ENCODE measurements around the gene TRPV4.

Gene TRPV4

DNA sequence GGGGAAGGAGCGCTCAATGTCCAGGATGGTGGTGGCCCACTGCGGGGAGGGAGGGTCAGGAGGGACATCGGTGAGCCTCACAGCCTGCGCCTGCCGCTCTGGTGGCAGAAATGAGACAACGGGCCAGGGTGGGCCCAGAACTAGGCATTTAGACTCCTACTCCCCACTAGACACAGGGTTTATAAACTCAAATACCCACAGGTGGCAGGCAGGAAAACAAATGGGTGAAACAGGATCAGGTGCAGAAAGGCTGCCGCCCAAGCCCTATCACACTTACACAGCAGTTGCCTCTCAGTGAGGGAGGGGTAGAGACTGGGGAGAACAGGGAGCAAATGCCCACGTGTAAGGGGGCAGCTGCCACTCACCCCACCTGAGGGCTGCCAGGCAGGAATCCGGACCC lies 46.4 kb downstream of the TRPV4 start:
- H3K4me3 ChIP-seq (ENCODE audit: low read depth, low read length) = no peak overlapping the region
- TF ChIP-seq POLR2A (IDR thresholded peaks at IDR 0.05; ENCODE audit: extremely low read depth, insufficient read length) (no peak), MYC (IDR thresholded peaks at IDR 0.05; ENCODE audit: low read depth, low read length) (no peak)
- TF ChIP-seq, protein P1, sequence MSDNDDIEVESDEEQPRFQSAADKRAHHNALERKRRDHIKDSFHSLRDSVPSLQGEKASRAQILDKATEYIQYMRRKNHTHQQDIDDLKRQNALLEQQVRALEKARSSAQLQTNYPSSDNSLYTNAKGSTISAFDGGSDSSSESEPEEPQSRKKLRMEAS (IDR thresholded peaks at IDR 0.05; ENCODE audit: low read depth, low read length) = no peak
- DNase-seq (ENCODE audit: low read depth) = no peak

DNA sequence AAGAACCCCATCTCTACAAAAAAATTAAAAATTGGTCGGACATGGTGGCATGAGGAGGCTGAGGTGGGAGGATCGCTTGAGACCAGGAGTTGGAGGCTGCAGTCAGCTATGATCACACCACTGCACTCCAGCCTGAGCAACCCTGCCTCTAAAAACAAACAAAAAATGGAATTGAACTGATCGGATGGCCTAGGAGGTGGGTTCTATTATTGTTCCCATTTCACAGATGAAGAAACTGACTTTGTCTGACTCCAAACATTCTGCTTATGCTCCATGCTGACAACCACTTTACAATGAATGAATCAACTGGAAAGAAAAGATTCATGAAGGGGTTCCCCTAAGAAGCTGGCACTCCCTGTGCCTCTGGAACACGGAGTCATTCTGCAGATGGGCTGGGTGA lies 47.3 kb downstream of the TRPV4 start:
- TF ChIP-seq, protein P2, sequence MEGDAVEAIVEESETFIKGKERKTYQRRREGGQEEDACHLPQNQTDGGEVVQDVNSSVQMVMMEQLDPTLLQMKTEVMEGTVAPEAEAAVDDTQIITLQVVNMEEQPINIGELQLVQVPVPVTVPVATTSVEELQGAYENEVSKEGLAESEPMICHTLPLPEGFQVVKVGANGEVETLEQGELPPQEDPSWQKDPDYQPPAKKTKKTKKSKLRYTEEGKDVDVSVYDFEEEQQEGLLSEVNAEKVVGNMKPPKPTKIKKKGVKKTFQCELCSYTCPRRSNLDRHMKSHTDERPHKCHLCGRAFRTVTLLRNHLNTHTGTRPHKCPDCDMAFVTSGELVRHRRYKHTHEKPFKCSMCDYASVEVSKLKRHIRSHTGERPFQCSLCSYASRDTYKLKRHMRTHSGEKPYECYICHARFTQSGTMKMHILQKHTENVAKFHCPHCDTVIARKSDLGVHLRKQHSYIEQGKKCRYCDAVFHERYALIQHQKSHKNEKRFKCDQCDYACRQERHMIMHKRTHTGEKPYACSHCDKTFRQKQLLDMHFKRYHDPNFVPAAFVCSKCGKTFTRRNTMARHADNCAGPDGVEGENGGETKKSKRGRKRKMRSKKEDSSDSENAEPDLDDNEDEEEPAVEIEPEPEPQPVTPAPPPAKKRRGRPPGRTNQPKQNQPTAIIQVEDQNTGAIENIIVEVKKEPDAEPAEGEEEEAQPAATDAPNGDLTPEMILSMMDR (IDR thresholded peaks at IDR 0.05; ENCODE audit: low read depth, low read length) = no peak
- TF ChIP-seq MYC (IDR thresholded peaks at IDR 0.05; ENCODE audit: low read depth, low read length) (no peak), POLR2A (IDR thresholded peaks at IDR 0.05; ENCODE audit: extremely low read depth, insufficient read length) (no peak)
- TF ChIP-seq, protein P1 (IDR thresholded peaks at IDR 0.05; ENCODE audit: low read depth, low read length) = no peak
- no peak for DNase-seq (ENCODE audit: low read depth)
- H3K4me3 ChIP-seq (ENCODE audit: low read depth, low read length) = no peak overlapping the region

DNA sequence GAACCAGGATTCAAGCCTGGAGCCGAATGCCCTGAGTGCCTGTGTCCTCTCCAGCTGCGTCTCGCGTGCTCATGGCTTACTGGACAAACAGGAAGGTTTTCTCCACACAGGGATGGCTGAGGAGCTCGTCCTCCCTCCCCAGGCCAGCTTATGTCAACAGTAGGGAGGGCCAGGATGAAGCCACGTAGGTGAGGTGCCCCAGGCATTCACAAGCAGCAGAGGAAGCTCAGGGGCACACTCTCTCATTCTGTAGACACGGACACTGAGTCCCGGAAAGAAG lies 49.3 kb downstream of the TRPV4 start:
- DNase-seq (ENCODE audit: low read depth) = no peak
- H3K4me3 ChIP-seq (ENCODE audit: low read depth, low read length) = no peak overlapping the region
- TF ChIP-seq, protein P1 (IDR thresholded peaks at IDR 0.05; ENCODE audit: low read depth, low read length) = no peak
- TF ChIP-seq MYC (IDR thresholded peaks at IDR 0.05; ENCODE audit: low read depth, low read length) = no peak
- TF ChIP-seq POLR2A (IDR thresholded peaks at IDR 0.05; ENCODE audit: extremely low read depth, insufficient read length) = no peak

DNA sequence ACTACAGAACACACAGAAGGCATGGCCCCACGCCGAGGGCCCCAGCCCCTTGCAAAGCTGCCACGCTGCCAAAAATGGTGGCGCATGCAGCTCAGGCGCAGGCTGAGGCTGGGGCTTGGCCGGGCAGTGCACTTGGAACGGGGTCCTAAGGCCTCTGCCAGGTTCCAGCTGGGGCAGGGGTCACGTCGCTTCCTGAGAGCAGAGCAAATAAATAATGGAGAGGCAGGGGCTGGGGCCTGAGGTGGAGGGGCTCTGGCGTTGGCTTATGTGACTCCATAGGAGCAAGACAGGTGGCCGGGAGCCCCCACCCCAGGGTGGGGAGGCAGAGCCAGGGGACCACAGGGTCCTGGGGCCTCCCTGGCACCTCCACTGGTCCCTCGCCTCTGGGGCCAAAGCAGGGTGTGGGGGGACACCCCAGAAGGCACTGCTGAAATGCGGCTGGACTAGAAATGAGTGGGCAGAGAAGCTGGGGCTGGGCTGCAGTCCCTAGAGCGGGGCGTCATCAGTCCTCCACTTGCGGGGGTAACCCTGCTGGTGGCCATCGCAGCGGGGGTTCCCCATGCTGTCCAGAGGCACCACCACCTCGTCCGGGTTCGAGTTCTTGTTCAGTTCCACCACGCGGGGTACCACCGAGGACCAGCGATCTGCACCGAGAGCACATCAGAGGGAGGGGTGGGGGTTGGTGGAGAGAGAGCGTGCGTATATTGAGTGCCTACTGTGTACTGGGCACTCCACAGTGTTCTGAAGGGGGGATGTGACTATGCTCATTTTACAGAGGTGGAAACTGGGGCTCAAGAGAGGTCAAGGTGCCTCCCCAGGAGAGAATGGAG lies 49.8 kb downstream of the TRPV4 start:
- TF ChIP-seq, protein P1 (IDR thresholded peaks at IDR 0.05; ENCODE audit: low read depth, low read length) = no peak
- no peak for TF ChIP-seq POLR2A (IDR thresholded peaks at IDR 0.05; ENCODE audit: extremely low read depth, insufficient read length)
- TF ChIP-seq, protein P2 (IDR thresholded peaks at IDR 0.05; ENCODE audit: low read depth, low read length) = no peak
- TF ChIP-seq MYC (IDR thresholded peaks at IDR 0.05; ENCODE audit: low read depth, low read length) = no peak
- no peak overlapping the region for H3K4me3 ChIP-seq (ENCODE audit: low read depth, low read length)

DNA sequence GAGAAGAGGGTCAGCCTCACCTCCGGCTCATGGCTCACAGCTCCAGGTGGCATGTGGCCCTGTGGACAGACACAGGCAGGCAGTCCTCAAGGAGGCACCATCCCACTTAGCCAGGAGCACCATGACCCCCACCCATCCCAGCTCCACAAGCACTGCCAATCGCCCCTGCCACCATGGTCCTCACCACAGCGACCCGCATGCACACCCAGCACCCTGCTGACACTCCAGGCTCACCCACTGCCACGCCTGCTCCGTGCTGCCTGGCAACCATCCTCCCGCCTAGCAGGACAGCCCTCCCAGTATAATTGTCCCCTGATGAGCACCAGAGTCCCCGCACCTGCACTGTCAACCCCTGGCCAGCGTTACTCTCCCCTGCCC lies 50.9 kb downstream of the TRPV4 start:
- TF ChIP-seq MYC (IDR thresholded peaks at IDR 0.05; ENCODE audit: low read depth, low read length) (no peak), POLR2A (IDR thresholded peaks at IDR 0.05; ENCODE audit: extremely low read depth, insufficient read length) (no peak)
- TF ChIP-seq, protein P1 (IDR thresholded peaks at IDR 0.05; ENCODE audit: low read depth, low read length) = no peak
- TF ChIP-seq, protein P2 (IDR thresholded peaks at IDR 0.05; ENCODE audit: low read depth, low read length) = no peak
- H3K4me3 ChIP-seq (ENCODE audit: low read depth, low read length) = no peak overlapping the region
- DNase-seq (ENCODE audit: low read depth) = no peak

More for the DNA sequence above, 49.8 kb downstream of the TRPV4 start:
- DNase-seq (ENCODE audit: low read depth) = no peak

DNA sequence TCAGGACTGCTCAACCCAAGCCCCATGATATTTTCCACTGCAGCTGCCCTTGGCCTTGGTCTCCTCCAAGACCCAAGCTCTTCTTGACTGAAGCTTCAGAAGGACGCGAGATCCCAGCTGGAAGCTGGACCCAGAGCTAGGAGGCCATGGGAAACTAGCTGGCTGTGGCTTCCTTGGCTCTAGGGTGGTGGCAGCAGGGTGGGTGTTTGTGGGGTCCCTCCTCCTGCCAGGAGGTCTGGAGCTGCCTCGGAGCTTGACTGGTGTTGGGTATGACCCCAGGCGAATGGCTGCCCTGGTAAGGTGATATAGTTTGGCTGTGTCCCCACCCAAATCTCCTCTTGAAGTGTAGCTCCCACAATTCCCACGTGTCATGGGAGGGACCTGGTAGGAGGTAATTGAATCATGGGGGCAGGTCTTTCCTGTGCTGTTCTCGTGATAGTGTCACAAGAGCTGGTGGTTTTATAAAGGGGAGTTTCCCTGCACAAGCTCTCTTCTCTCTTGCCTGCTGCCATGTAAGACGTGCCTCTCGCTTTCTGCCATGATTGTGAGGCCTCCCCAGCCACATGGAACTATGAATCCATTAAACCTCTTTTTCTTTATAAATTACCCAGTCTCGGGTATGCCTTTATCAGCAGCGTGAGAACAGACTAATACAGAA lies 51.4 kb downstream of the TRPV4 start:
- no peak overlapping the region for H3K4me3 ChIP-seq (ENCODE audit: low read depth, low read length)
- TF ChIP-seq, protein P1 (IDR thresholded peaks at IDR 0.05; ENCODE audit: low read depth, low read length) = no peak
- TF ChIP-seq POLR2A (IDR thresholded peaks at IDR 0.05; ENCODE audit: extremely low read depth, insufficient read length) (no peak), MYC (IDR thresholded peaks at IDR 0.05; ENCODE audit: low read depth, low read length) (no peak)
- TF ChIP-seq, protein P2 (IDR thresholded peaks at IDR 0.05; ENCODE audit: low read depth, low read length) = no peak
- no peak for DNase-seq (ENCODE audit: low read depth)

Data from NB4 (cell line).